ENCODE measurements around the gene LRRC17. TPM values are rescaled to one million over a fixed set of nuclear protein-coding genes. Genes with fewer than 3 reads are reported as not detected.

LRRC17 gene
- total and polyA plus RNA-seq, 10 of the 15 experiments (the other 5 are each of a cell fraction or from before 2014, with no cell fraction given) = 0.06 to 0.31 (median 0.10) TPM; not detected in 5

DNA sequence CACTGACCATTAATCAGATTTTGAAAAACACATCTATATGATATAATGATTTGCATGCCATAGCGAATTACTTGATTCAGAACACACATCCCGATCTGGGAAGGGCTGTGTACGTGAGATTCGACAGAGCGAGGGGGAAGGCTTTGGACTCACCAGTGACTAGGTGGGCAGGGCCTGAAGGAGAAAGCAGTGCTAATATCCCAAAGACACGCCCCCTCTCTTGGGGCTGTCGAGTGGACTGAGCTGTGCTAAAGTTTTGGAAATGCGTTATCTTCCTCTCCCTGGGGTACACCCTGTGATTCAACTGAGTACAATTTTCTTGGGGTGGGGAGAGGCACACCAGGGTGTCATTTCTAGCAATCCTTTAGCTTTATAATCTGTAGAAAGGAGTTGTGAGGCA lies 1.8 kb downstream of the LRRC17 start (continued):
- TF ChIP-seq, protein P1, sequence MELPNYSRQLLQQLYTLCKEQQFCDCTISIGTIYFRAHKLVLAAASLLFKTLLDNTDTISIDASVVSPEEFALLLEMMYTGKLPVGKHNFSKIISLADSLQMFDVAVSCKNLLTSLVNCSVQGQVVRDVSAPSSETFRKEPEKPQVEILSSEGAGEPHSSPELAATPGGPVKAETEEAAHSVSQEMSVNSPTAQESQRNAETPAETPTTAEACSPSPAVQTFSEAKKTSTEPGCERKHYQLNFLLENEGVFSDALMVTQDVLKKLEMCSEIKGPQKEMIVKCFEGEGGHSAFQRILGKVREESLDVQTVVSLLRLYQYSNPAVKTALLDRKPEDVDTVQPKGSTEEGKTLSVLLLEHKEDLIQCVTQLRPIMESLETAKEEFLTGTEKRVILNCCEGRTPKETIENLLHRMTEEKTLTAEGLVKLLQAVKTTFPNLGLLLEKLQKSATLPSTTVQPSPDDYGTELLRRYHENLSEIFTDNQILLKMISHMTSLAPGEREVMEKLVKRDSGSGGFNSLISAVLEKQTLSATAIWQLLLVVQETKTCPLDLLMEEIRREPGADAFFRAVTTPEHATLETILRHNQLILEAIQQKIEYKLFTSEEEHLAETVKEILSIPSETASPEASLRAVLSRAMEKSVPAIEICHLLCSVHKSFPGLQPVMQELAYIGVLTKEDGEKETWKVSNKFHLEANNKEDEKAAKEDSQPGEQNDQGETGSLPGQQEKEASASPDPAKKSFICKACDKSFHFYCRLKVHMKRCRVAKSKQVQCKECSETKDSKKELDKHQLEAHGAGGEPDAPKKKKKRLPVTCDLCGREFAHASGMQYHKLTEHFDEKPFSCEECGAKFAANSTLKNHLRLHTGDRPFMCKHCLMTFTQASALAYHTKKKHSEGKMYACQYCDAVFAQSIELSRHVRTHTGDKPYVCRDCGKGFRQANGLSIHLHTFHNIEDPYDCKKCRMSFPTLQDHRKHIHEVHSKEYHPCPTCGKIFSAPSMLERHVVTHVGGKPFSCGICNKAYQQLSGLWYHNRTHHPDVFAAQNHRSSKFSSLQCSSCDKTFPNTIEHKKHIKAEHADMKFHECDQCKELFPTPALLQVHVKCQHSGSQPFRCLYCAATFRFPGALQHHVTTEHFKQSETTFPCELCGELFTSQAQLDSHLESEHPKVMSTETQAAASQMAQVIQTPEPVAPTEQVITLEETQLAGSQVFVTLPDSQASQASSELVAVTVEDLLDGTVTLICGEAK (IDR thresholded peaks at IDR 0.05; ENCODE audit: borderline replicate concordance) = no peak
- TF ChIP-seq, protein P2, sequence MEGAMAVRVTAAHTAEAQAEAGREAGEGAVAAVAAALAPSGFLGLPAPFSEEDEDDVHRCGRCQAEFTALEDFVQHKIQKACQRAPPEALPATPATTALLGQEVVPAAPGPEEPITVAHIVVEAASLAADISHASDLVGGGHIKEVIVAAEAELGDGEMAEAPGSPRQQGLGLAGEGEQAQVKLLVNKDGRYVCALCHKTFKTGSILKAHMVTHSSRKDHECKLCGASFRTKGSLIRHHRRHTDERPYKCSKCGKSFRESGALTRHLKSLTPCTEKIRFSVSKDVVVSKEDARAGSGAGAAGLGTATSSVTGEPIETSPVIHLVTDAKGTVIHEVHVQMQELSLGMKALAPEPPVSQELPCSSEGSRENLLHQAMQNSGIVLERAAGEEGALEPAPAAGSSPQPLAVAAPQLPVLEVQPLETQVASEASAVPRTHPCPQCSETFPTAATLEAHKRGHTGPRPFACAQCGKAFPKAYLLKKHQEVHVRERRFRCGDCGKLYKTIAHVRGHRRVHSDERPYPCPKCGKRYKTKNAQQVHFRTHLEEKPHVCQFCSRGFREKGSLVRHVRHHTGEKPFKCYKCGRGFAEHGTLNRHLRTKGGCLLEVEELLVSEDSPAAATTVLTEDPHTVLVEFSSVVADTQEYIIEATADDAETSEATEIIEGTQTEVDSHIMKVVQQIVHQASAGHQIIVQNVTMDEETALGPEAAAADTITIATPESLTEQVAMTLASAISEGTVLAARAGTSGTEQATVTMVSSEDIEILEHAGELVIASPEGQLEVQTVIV (IDR thresholded peaks at IDR 0.05; ENCODE audit: borderline replicate concordance, partially characterized antibody) = no peak
- no peak for TF ChIP-seq ETV6 (conservative IDR thresholded peaks at IDR 0.05 in 1 of 2, IDR thresholded peaks at IDR 0.05 in 1 of 2; ENCODE audit: borderline replicate concordance in 1 of 2, low read depth in 1 of 2)
- TF ChIP-seq, protein P3, sequence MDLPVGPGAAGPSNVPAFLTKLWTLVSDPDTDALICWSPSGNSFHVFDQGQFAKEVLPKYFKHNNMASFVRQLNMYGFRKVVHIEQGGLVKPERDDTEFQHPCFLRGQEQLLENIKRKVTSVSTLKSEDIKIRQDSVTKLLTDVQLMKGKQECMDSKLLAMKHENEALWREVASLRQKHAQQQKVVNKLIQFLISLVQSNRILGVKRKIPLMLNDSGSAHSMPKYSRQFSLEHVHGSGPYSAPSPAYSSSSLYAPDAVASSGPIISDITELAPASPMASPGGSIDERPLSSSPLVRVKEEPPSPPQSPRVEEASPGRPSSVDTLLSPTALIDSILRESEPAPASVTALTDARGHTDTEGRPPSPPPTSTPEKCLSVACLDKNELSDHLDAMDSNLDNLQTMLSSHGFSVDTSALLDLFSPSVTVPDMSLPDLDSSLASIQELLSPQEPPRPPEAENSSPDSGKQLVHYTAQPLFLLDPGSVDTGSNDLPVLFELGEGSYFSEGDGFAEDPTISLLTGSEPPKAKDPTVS (IDR thresholded peaks at IDR 0.05; ENCODE audit: low read depth, low read length) = no peak
- no peak for TF ChIP-seq JUND (IDR thresholded peaks at IDR 0.05; ENCODE audit: low read depth, low read length)

Data from GM12878 (cell line).